Activated CD8-positive, alpha-beta memory T cell treated with anti-CD3 and anti-CD28 coated beads, Interleukin-2, amount 10 ng/mL, durations not matched to agents 7 days and 5 days (primary cell): Measurements from ENCODE around the gene TTLL6. TPM values are rescaled to one million over a fixed set of nuclear protein-coding genes. Genes with fewer than 3 reads are reported as not detected.
"Not testable (repeated sequence)": the region's sequence is repeated elsewhere in the genome, so short reads cannot be mapped to it uniquely, and the experiment has no call there.

Experiments
- ATAC-seq: fragments of 150-1000 bp; cut with Tn5 transposase; one replicate; pipeline ENCODE4 v1.10.0; 2021; ENCODE audit warnings: moderate library complexity
- CTCF ChIA-PET: fragments of 350-600 bp; sonication (Branson Sonifier 250); formaldehyde crosslinking; loops from one replicate; lab custom pipeline; 2021; ENCODE audit warnings: antibody characterized with exemption; lab: Charles Lee
- DNase-seq: peaks from one replicate; pipeline ENCODE4 v3.0.0-alpha.2; 2020
- H3K27ac Mint-ChIP-seq: one replicate; pipeline ENCODE4 v1.8.0; 2021; ENCODE audit warnings: mild to moderate bottlenecking, mixed read lengths
- H3K27me3 Mint-ChIP-seq: one replicate; pipeline ENCODE4 v1.8.0; 2021; ENCODE audit warnings: mixed read lengths
- H3K36me3 Mint-ChIP-seq: one replicate; pipeline ENCODE4 v1.8.0; 2021; ENCODE audit warnings: mild to moderate bottlenecking, mixed read lengths
- H3K4me1 Mint-ChIP-seq: one replicate; pipeline ENCODE4 v1.8.0; 2021; ENCODE audit warnings: mixed read lengths
- H3K4me3 Mint-ChIP-seq: one replicate; pipeline ENCODE4 v1.8.0; 2021; ENCODE audit warnings: mild to moderate bottlenecking, moderate library complexity, mixed read lengths
- H3K9me3 Mint-ChIP-seq: one replicate; pipeline ENCODE4 v1.8.0; 2022; ENCODE audit warnings: low read depth, mixed read lengths
- microRNA-seq: library from miRNA; unstranded; fragments of <30 nt; microRNA quantifications from one replicate; pipeline ENCODE4 v1.2.0, GENCODE V29; 2022
- total RNA-seq, 2 experiments: library from RNA; stranded (reverse); gene quantifications; one replicate each; pipeline ENCODE4 v1.2.3, GENCODE V29; 2021

The TTLL6 gene
- total RNA-seq, 2 experiments from 2014 or later = not detected

DNA sequence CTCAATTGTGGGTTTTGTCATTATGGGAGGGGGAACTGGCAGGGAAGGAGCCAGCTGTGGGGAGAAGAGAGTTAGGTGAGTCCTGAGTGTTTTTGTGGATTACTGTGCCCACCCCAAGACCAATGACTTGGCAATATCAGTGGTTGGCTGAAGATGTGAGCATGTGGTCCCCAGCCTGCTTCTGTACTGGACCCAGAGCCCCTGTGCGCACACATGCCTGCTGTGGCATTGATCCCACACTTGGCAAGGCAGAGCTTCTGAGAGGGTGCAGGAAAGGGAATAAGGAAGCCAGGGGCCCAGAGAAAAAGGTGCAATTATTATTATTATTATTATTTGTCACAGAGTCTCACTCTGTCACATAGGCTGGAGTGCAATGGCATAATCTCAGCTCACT lies 96.0 kb downstream of the TTLL6 start:
- Mint-ChIP-seq H3K9me3 (no peaks in the 10 kb centered on the region), H3K4me3 (no peak overlapping the region), H3K36me3 (peaks cover 5% of the 10 kb centered on the region), H3K4me1 (peaks cover 30% of the 10 kb centered on the region), H3K27me3 (peaks cover 96% of the 10 kb centered on the region), H3K27ac (no peak overlapping the region)
- CTCF ChIA-PET = interaction anchor here (0.6 to 4.9 kb wide), 7 partner anchors 10 to 163 kb away, joined by 3 to 31 read pairs (median 3); no protein-coding TSS in a partner anchor
- ATAC-seq = no peak
- no peak for DNase-seq

DNA sequence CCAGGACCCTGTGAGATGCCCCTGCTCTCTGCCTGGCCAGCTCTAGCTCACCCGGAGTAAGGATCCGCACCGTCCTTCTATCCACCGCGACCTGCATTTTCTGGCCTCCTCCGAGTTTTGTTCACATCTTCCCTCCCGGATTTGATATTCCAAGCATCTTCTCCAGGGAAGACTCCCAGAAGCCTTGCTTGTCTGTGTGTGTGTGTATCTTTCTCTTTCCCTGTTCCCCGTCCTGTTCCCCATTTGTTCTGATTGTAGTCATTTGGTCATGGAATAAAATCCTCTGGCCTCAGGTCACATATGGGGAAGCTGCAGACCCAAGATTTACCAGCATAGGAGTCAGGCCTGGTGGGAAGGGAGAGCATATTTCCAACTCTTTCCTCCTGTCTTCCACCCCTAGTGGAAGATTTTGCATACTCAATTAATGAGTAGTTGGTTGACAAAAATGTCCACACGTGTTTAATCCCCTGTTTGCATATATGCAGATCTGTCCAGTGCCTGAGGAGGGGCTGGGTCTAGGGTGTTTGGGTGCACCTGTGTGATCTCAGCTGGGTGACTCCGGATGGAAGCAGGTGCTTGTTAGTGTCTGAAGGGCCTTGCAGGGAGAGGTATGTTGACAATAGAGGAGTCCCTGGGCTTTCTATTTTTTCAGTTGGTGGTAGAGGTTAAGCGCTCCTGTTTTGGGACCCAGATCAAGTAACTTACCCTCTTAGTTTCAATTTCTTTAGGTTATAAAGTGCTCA lies 96.6 kb downstream of the TTLL6 start:
- no peak overlapping the region for H3K4me3 Mint-ChIP-seq
- peaks cover 30% of the 10 kb centered on the region for H3K4me1 Mint-ChIP-seq
- DNase-seq (no peak), ATAC-seq (no peak)
- H3K9me3 Mint-ChIP-seq = no peaks in the 10 kb centered on the region
- H3K27me3 Mint-ChIP-seq = peaks cover 95% of the 10 kb centered on the region
- CTCF ChIA-PET = interaction anchor here (0.6 to 4.9 kb wide), 10 partner anchors 11 to 164 kb away, joined by 3 to 31 read pairs (median 4); partner anchors contain the start of gene HOXB8
- H3K36me3 Mint-ChIP-seq = peaks cover 5% of the 10 kb centered on the region
- peak overlapping the region; percentile 49 for H3K27ac Mint-ChIP-seq

DNA sequence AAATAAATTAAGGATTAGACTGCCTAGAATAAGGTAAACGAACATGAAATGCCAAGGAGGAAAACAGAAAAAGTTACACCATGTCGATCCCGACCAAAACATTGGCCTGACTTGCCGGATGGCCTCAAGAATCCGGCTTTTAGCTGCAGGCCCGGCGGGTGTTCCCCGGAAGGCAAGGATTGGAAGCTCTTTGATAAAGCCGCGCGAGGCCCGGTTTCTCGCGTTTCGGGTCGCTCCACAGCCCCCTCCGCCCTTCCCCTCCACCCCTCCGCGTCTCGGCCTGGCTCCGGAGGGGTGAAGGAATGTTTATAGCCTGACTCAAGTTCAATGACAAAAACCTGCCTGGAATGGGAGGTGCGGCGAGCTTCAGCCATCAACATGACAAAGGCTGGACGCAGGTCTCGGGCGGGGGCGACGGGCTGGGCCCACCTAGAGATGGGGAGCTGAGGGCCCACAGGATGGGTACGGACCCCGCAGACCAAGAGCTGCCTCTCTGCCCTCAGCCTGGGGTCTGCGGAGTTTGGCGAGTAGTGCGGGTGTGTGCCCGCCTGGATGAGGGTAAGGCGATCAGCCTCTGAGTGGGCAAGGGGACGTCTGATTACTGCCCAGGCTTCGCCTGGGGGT lies 97.3 kb downstream of the TTLL6 start:
- peaks cover 5% of the 10 kb centered on the region for H3K36me3 Mint-ChIP-seq
- H3K27ac Mint-ChIP-seq = peak overlapping the region; percentile 68
- H3K9me3 Mint-ChIP-seq = no peaks in the 10 kb centered on the region
- peaks cover 90% of the 10 kb centered on the region for H3K27me3 Mint-ChIP-seq
- DNase-seq (no peak), ATAC-seq (no peak)
- peaks cover 26% of the 10 kb centered on the region for H3K4me1 Mint-ChIP-seq
- H3K4me3 Mint-ChIP-seq = no peak overlapping the region
- CTCF ChIA-PET = interaction anchor here (1.0 to 4.9 kb wide), 7 partner anchors 12 to 165 kb away, joined by 3 to 31 read pairs (median 4); partner anchors contain the start of gene HOXB8

DNA sequence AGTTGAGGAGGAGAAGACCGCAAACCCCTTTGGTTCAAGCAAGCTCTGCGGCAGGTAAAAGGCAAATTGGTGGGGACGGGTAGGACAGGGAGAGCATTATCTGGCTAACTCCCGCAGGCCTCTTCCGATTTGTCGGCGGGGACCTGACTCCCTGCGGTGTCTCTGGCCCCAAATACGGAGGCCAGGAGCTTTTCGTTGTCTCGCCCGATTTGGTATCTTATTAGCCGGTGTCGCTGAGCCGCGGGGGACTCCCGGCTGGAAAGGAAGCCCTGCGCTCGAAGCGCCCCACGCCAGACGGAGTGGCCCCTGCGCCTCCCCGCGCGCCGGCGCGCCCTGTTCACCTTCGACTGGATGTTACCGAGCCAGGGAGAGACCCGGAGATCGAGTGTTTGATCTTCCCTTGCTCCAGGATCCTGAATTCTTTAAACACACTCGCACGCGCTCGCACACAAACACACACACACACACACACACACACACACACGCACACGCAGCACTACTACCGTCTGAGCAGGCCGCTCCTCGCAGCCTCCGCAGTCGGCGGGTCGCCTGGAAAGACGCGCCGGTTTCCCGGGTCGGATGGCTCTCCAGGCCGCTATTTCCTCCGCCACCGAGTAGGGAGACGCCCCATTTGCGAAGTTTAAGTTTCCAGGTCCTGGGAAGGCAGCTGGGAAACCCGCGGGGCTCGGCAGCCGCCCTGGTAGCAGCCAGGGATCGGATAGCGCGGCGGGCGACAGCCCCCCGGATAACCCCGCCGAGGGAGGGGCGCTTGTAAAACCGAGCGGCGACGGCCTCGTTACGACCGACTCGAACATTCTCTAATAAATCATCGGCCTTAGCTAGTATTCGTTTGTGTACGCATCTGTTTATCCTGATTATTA lies 98.0 kb downstream of the TTLL6 start:
- Mint-ChIP-seq H3K4me1 (peaks cover 21% of the 10 kb centered on the region), H3K4me3 (peak overlapping the region; percentile 28), H3K9me3 (no peaks in the 10 kb centered on the region), H3K27ac (peak overlapping the region; percentile 68), H3K36me3 (peaks cover 4% of the 10 kb centered on the region), H3K27me3 (peaks cover 90% of the 10 kb centered on the region)
- ATAC-seq (no peak), DNase-seq (no peak)
- CTCF ChIA-PET = interaction anchor here (0.6 to 4.9 kb wide), 14 partner anchors 13 to 160 kb away, joined by 3 to 31 read pairs (median 3); partner anchors contain the start of gene HOXB8

DNA sequence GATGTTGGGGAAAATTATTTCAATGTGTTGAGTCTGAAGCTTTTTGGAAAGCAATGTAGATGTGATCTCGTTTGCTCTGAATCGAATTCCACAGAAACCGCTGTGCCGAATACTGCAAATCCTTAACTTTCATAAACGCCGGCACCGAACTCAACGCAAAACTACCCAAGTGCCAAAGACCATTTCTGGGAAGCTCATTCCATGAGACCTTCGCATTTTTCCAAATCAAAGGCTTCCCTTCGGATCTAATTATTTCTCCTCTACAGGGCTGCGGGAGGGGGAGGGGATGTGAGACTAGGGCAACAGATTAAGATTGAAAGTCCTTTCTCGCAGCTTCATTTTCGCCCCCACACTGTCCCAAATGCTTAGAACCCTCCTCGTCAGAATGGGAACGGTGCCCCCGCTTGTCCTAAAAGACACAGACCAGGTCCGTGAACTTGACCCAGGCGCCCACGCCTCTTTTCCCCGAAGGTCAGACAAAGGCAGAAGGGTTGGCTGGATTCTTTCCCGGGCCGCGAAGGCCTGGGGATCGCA lies 98.7 kb downstream of the TTLL6 start:
- Mint-ChIP-seq H3K9me3 (no peaks in the 10 kb centered on the region), H3K36me3 (peaks cover 4% of the 10 kb centered on the region), H3K27ac (no peak overlapping the region), H3K4me1 (peaks cover 15% of the 10 kb centered on the region), H3K4me3 (no peak overlapping the region), H3K27me3 (peaks cover 88% of the 10 kb centered on the region)
- DNase-seq (no peak), ATAC-seq (no peak)
- CTCF ChIA-PET = interaction anchor here (0.6 to 4.9 kb wide), 11 partner anchors 25 to 166 kb away, joined by 3 to 31 read pairs (median 3); no protein-coding TSS in a partner anchor

DNA sequence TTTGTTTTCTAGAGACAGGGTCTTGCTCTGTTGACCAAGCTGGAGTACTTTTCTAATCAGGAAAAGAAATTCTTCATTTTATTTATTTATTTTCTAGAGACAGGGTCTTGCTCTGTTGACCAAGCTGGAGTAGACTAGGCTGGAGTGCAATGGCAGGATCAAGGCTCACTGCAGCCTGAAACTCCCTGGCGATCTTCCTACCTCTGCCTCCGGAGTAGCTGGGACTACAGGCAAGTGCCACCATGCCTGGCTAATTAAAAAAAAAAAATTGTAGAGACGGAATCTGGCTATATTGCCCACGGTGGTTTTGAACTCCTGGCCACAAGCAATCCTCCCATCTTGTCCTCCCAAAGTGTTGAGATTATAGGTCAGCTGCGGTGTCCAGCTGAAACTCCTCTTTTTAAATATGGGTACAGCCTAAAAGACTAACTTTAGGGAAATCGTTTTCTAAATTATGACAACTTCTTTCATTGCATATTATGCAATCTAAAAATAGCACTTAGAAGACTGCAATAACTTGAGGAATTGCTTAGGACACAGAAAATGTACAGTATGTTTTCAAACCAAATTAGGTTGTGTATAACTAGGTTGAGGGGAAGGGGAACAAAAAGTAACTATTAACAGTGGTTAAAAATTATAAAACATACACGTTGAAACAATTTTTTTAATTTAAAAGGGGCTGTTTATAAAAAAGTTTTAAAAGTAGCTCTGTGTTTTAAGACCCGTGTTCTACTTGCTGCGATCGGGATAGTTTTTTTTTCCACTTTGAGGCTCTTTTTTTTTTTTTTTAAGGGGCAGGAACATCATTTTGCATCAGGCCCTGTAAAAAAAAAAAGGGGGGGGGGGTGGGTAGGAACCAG lies 99.4 kb downstream of the TTLL6 start:
- Mint-ChIP-seq H3K27me3 (peaks cover 84% of the 10 kb centered on the region), H3K27ac (no peak overlapping the region), H3K9me3 (no peaks in the 10 kb centered on the region), H3K4me1 (peaks cover 11% of the 10 kb centered on the region), H3K36me3 (peaks cover 4% of the 10 kb centered on the region), H3K4me3 (no peak overlapping the region)
- CTCF ChIA-PET = interaction anchor here (0.6 to 4.9 kb wide), 11 partner anchors 31 to 167 kb away, joined by 3 to 31 read pairs (median 3); no protein-coding TSS in a partner anchor
- ATAC-seq = no peak
- DNase-seq = no peak

DNA sequence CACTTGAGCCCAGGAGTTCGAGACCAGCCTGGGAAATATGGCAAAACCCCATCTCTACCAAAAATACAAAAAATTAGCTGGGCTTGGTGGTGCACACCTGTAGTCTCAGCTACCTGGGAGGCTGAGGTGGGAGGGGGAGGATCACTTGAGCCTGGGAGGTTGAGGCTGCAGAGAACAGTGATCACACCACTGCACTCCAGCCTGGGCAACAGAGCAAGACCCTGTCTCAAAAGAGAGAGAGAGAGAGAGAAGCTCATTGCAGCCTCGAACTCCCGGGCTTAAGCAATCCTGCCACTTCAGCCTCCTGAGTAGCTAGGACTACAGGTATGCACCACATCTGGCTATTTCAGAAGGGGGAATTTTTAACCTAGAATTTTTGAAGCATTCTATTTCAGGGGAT lies 100.5 kb downstream of the TTLL6 start:
- CTCF ChIA-PET = interaction anchor here (1.2 to 4.9 kb wide), 4 partner anchors 38 to 168 kb away, joined by 3 to 31 read pairs (median 8); no protein-coding TSS in a partner anchor
- H3K36me3 Mint-ChIP-seq, H3K4me1 Mint-ChIP-seq, DNase-seq, H3K4me3 Mint-ChIP-seq, H3K27ac Mint-ChIP-seq, H3K9me3 Mint-ChIP-seq, ATAC-seq: not testable (repeated sequence)
- H3K27me3 Mint-ChIP-seq = peaks cover 79% of the 10 kb centered on the region

DNA sequence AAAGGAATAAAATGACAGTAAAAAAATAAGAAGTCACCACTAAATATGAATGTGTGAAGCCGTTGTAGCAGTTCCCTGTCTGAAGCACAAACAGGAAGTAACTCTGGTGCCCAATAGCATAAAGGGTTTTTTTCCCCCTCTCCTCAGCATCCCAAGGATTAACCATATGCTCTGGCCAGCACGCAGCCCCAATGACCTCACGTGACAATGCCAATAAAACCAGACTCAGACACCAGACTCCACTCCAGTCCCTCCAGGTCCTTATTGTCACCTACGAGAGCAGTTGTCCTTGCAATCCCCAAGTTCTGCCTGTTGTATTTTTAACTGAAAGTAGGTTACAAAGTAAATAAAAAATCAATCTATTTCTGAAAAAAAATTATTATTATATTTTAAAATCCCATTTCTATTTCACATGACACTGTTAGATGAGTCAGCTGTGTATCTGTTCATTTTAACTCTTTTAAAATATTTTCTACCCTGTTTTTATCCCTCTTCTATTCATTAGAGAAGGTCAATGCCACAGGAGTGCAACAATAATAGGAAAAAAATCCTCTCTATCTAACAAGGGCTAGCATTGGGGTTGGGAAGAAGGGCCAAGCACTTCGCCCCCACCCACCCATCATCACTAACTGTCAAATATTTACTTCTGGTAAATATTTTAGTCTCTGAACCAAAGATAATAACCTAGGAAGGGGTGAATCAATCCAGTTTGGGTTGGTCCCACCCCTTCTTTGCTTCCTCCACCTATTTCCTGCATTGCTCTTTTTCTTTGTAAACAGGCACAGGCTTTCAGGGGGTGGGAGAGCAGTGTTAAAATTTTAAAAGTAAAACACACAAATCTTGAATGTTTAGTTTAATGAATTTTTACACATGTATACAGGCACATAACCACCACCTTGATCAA lies 101.3 kb downstream of the TTLL6 start:
- no peak overlapping the region for H3K27ac Mint-ChIP-seq
- ATAC-seq (no peak), DNase-seq (no peak)
- H3K36me3 Mint-ChIP-seq = peaks cover 4% of the 10 kb centered on the region
- peaks cover 10% of the 10 kb centered on the region for H3K4me1 Mint-ChIP-seq
- no peaks in the 10 kb centered on the region for H3K9me3 Mint-ChIP-seq
- peaks cover 78% of the 10 kb centered on the region for H3K27me3 Mint-ChIP-seq
- H3K4me3 Mint-ChIP-seq = no peak overlapping the region
- CTCF ChIA-PET = interaction anchor here (0.6 to 1.8 kb wide), 4 partner anchors 37 to 163 kb away, joined by 3 to 4 read pairs (median 3); no protein-coding TSS in a partner anchor

Small RNAs within 50 kb of the gene (microRNA-seq; reads per million reads assigned to microRNA genes)
- gene MIR3185 = not detected

Other genes starting within 250 kb of the TTLL6 start
- 1 to 10 TPM; 7.8 TPM for gene HOXB4, start 238.9 kb downstream of the TTLL6 start, total RNA-seq
- gene HOXB3, start 227.0 kb downstream of the TTLL6 start, total RNA-seq = 10 to 100 TPM; 11.9 to 12.9 TPM
- gene HOXB5, start 223.4 kb downstream of the TTLL6 start, total RNA-seq = under 1 TPM in 1 of 2 experiments, not detected in 1; 0.16 TPM
- 1 to 10 TPM in 1 of 2 experiments, under 1 TPM in 1; 0.58 to 1.1 TPM for gene HOXB6, start 212.2 kb downstream of the TTLL6 start, total RNA-seq
- gene HOXB7, start 206.2 kb downstream of the TTLL6 start, total RNA-seq = 1 to 10 TPM; 1.7 TPM
- 1 to 10 TPM in 1 of 2 experiments, under 1 TPM in 1; 0.38 to 1.4 TPM for gene HOXB8, start 201.9 kb downstream of the TTLL6 start, total RNA-seq
- 10 to 100 TPM in 1 of 2 experiments, 1 to 10 TPM in 1; 8.4 to 19.6 TPM for gene HOXB9, start 190.9 kb downstream of the TTLL6 start, total RNA-seq
- gene PRAC1, start 94.7 kb downstream of the TTLL6 start, total RNA-seq = not detected
- gene PRAC2, start 94.0 kb downstream of the TTLL6 start, total RNA-seq = not detected
- not detected for gene HOXB13, start 88.5 kb downstream of the TTLL6 start, total RNA-seq
- 100 to 1,000 TPM; 165 to 170 TPM for gene CALCOCO2, start 13.8 kb upstream of the TTLL6 start, total RNA-seq
- 100 to 1,000 TPM in 1 of 2 experiments, 10 to 100 TPM in 1; 78.2 to 103 TPM for gene ATP5MC1, start 75.6 kb upstream of the TTLL6 start, total RNA-seq
- gene UBE2Z, start 91.2 kb upstream of the TTLL6 start, total RNA-seq = 10 to 100 TPM; 73.7 to 90.6 TPM
- gene SNF8, start 127.6 kb upstream of the TTLL6 start, total RNA-seq = 100 to 1,000 TPM; 125 to 127 TPM
- not detected for gene GIP, start 151.4 kb upstream of the TTLL6 start, total RNA-seq
- gene IGF2BP1, start 180.2 kb upstream of the TTLL6 start, total RNA-seq = not detected